HCT116 (cell line): ENCODE measurements around the gene FAP. TPM values are rescaled to one million over a fixed set of nuclear protein-coding genes. Genes with fewer than 3 reads are reported as not detected.

Source experiments
- ATAC-seq: fragments of 200-7000 bp; cut with Tn5 transposase; 2 replicates; pipeline ENCODE4 v1.9.1; 2020; ENCODE audit warnings: mild to moderate bottlenecking, moderate library complexity
- BruUV-seq: library from RNA; stranded (reverse); fragments of 400-500 nt; replicated peaks from 2 replicates; lab custom pipeline; 2021; lab: Mats Ljungman, UMichigan
- CTCF ChIA-PET: fragments of 300-600 bp; sonication (Branson Sonifier 250); formaldehyde crosslinking; loops from one replicate; lab custom pipeline; 2021; ENCODE audit warnings: antibody characterized with exemption; lab: Charles Lee
- POLR2A ChIA-PET: fragments of 300-600, 350-600 bp; sonication (Branson Sonifier 250); formaldehyde crosslinking; loops from one replicate; lab custom pipeline; 2021; ENCODE audit warnings: antibody characterized with exemption; lab: Charles Lee
- RAD21 ChIA-PET, 2 experiments: fragments of 300-600 bp; sonication (Branson Sonifier 250); formaldehyde crosslinking; loops; one replicate each; lab custom pipeline; 2023; ENCODE audit warnings: low total read pairs in 2 of 2; ENCODE audit not compliant: uncharacterized antibody in 2 of 2, unreplicated experiment in 2 of 2, low non-redundant PET in 1 of 2; lab: Charles Lee
- DNase-seq: peaks from one replicate; pipeline ENCODE4 v3.0.0-alpha.2; 2010; ENCODE audit warnings: low read depth, low spot score
- H2AFZ ChIP-seq: fragments of 200-600 bp; shearing (Covaris generic), sonication (generic); 2 replicates; pipeline ENCODE4 v1.6.1; 2017; ENCODE audit warnings: low read depth, mixed run types, mixed read lengths, antibody characterized with exemption, low read length; ENCODE audit not compliant: poor library complexity, severe bottlenecking
- H3K27ac ChIP-seq: 2 replicates; pipeline ENCODE4 v1.5.1; 2012; ENCODE audit warnings: low read depth, low read length
- H3K27me3 ChIP-seq: fragments of 200-600 bp; sonication (generic); 2 replicates; pipeline ENCODE4 v1.6.1; 2016; ENCODE audit warnings: mixed run types, low read length, mixed read lengths; ENCODE audit not compliant: insufficient read depth
- H3K36me3 ChIP-seq, 2 experiments: fragments of 200-500 bp in 1 of 2; fragments of 200-600 bp in 1 of 2; sonication (Bioruptor generic) in 1 of 2; sonication (generic) in 1 of 2; 2 replicates each; pipeline versions ENCODE4 v1.5.1 to v1.6.1; 2014 to 2016; ENCODE audit warnings: low read length in 2 of 2, inconsistent platforms in 1 of 2, mixed read lengths in 1 of 2, mixed run types in 1 of 2; ENCODE audit not compliant: insufficient read depth in 2 of 2, control insufficient read depth in 1 of 2
- H3K4me1 ChIP-seq, 2 experiments: fragments of 200-600 bp in 1 of 2; sonication (generic) in 1 of 2; 2 replicates each; pipeline versions ENCODE4 v1.5.1 to v1.6.1; 2012 to 2017; ENCODE audit warnings: low read length in 2 of 2, inconsistent platforms in 1 of 2, mild to moderate bottlenecking in 1 of 2, mixed read lengths in 1 of 2, mixed run types in 1 of 2, moderate library complexity in 1 of 2; ENCODE audit not compliant: insufficient read depth in 2 of 2, control insufficient read depth in 1 of 2
- H3K4me2 ChIP-seq: fragments of 200-600 bp; sonication (generic); 2 replicates; pipeline ENCODE4 v1.6.1; 2017; ENCODE audit warnings: mixed run types, low read length, mixed read lengths
- H3K4me3 ChIP-seq, 2 experiments: fragments of 200-600 bp in 1 of 2; sonication (generic) in 1 of 2; replicated peaks in 1 of 2; 2 replicates each; pipeline ENCODE4 v1.5.1; 2011 to 2016; ENCODE audit warnings: low read length in 2 of 2, control low read depth in 1 of 2, low read depth in 1 of 2, mild to moderate bottlenecking in 1 of 2, mixed read lengths in 1 of 2, mixed run types in 1 of 2
- H3K79me2 ChIP-seq: fragments of 200-600 bp; sonication (generic); 2 replicates; pipeline ENCODE4 v1.6.1; 2017; ENCODE audit warnings: mild to moderate bottlenecking, mixed run types, low read length, moderate library complexity, mixed read lengths; ENCODE audit not compliant: insufficient read depth
- H3K9ac ChIP-seq: fragments of 200-600 bp; sonication (generic); 2 replicates; pipeline ENCODE4 v1.6.1; 2016; ENCODE audit warnings: low read length, mixed read lengths
- H3K9me2 ChIP-seq: fragments of 200-600 bp; sonication (generic), shearing (Covaris generic); 2 replicates; pipeline ENCODE4 v1.6.1; 2017; ENCODE audit warnings: mixed run types, mild to moderate bottlenecking, moderate library complexity; ENCODE audit not compliant: insufficient read depth
- H3K9me3 ChIP-seq, 2 experiments: fragments of 200-500 bp in 1 of 2; fragments of 200-600 bp in 1 of 2; sonication (Bioruptor generic) in 1 of 2; sonication (generic) in 1 of 2; 2 replicates each; pipeline ENCODE4 v1.6.1; 2014 to 2017; ENCODE audit warnings: low read length in 2 of 2, mixed read lengths in 2 of 2, inconsistent platforms in 1 of 2, low read depth in 1 of 2, mild to moderate bottlenecking in 1 of 2, mixed run types in 1 of 2, moderate library complexity in 1 of 2; ENCODE audit not compliant: control insufficient read depth in 1 of 2, insufficient read depth in 1 of 2
- H4K20me1 ChIP-seq: fragments of 200-600 bp; sonication (generic), shearing (Covaris generic); 2 replicates; pipeline ENCODE4 v1.6.1; 2017; ENCODE audit warnings: mixed run types, mild to moderate bottlenecking, moderate library complexity; ENCODE audit not compliant: insufficient read depth
- CEBPB ChIP-seq: IDR thresholded peaks from 2 replicates; pipeline ENCODE4 v1.6.1; 2012; ENCODE audit warnings: low read depth
- CTCF ChIP-seq, 3 experiments: fragments of 200-600 bp in 1 of 3; sonication (generic) in 1 of 3; IDR thresholded peaks in 2 of 3; conservative IDR thresholded peaks in 1 of 3; 2 replicates each; pipeline ENCODE4 v1.5.1; 2012 to 2017; ENCODE audit warnings: low read depth in 2 of 3, low read length in 2 of 3, antibody characterized with exemption in 1 of 3, borderline replicate concordance in 1 of 3, control low read depth in 1 of 3, mild to moderate bottlenecking in 1 of 3, mixed read lengths in 1 of 3, mixed run types in 1 of 3, moderate library complexity in 1 of 3; ENCODE audit not compliant: insufficient read depth in 1 of 3
- EZH2phosphoT487 ChIP-seq: fragments of 200-600 bp; IDR thresholded peaks from 2 replicates; pipeline ENCODE4 v1.6.1; 2018; ENCODE audit warnings: antibody characterized with exemption, borderline replicate concordance
- RAD21 ChIP-seq: IDR thresholded peaks from 2 replicates; pipeline ENCODE4 v1.6.1; 2012; ENCODE audit warnings: low read depth, mild to moderate bottlenecking
- YY1 ChIP-seq: IDR thresholded peaks from 2 replicates; pipeline ENCODE4 v1.6.1; 2011; ENCODE audit warnings: low read length, low read depth, moderate library complexity, mild to moderate bottlenecking; ENCODE audit not compliant: insufficient replicate concordance; ENCODE audit errors: extremely low read depth
- intact Hi-C: fragments of 100-400 bp; cut with micrococcal nuclease; formaldehyde crosslinking; loops from 2 replicates; pipeline ENCODE4 v1.10.0; 2022
- total RNA-seq: library from RNA; stranded (reverse); gene quantifications from one replicate; pipeline ENCODE4 v1.2.1, GENCODE V29; 2021; ENCODE audit not compliant: unreplicated experiment

Gene FAP
- total RNA-seq, 1 experiment from 2014 or later: not detected

DNA sequence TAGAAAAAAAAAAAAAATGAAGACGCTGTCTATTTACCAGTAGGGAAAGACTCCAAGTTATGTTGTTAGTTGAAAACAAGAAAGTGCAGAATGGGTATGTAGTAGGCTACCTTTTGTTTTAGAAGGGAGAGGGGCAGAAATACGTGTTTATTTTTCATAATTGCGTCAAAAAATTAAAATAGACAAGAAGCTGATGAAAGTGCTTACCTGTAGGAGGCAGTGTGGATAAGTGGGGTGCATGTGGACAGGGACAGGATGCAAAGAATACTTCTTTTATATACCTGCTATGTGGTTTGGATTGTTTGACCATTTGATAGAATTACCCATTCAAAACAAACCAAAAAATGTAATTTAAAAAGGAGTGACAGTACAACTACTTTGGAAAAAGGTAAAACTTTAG is 88.2 kb downstream of the FAP start:
- no peaks in the 10 kb centered on the region for H3K9me2 ChIP-seq
- no peaks in the 10 kb centered on the region for H4K20me1 ChIP-seq
- H3K4me3 ChIP-seq: no peak overlapping the region
- H3K27ac ChIP-seq: no peak overlapping the region
- no peak overlapping the region for H2AFZ ChIP-seq
- ATAC-seq: no peak
- no peak for DNase-seq
- ChIA-PET POLR2A (no interaction called here), CTCF (interaction anchor here (0.8 to 6.2 kb wide), 5 partner anchors 8 to 143 kb away, joined by 3 to 119 read pairs (median 3); no protein-coding TSS in a partner anchor), RAD21 (interaction anchor here in 1 of 2 experiments (3.3 kb wide), 1 partner anchor 143 kb away, joined by 11 read pairs; no protein-coding TSS in a partner anchor)
- BruUV-seq: no TSS peak
- intact Hi-C loops: no loop called here
- H3K4me2 ChIP-seq: no peak overlapping the region
- H3K79me2 ChIP-seq: no peaks in the 10 kb centered on the region
- no peaks in the 10 kb centered on the region for H3K4me1 ChIP-seq
- H3K27me3 ChIP-seq: no peaks in the 10 kb centered on the region
- H3K9ac ChIP-seq: no peak overlapping the region
- TF ChIP-seq CTCF (IDR thresholded peaks at IDR 0.05 in 2 of 3, conservative IDR thresholded peaks at IDR 0.05 in 1 of 3; ENCODE audit: borderline replicate concordance in 1 of 3, insufficient read depth in 1 of 3, low read depth in 2 of 3, low read length in 2 of 3) (peak in 2 of 3 experiments; percentile 43 to 56; a peak in 4 of 6 replicates), CEBPB (no peak), RAD21 (peak; percentile 5; the same call in 1 of the 2 replicates)
- no peaks in the 10 kb centered on the region for H3K9me3 ChIP-seq
- H3K36me3 ChIP-seq: no peaks in the 10 kb centered on the region

DNA sequence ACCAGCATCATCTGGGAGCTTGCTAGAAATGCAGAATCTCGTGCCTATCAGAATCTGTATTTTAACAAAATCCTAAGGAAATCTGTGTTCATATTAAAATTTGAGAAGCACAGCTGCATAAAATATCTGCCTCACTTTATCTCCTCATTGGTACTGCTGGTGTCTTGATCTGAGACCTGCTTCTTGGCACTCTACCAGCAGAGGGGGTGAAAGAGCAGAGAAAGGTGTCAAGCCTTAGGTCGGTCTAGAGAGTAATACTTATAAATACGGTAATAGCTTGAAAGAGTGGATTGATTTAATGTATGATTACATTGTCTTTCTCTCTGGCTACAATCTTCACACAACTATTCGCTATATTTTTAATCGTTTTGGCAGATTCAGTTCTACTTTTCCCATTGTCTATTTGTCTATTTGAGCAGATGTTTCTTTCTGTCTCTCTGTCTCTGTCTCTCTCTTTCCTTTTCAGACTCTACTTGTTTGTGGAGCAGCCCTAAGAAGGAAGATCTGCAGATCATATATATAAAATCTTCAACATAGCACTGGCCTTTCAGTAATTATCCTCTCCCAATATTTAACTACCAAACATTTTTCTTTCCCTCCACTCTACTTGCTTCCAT is 89.5 kb downstream of the FAP start:
- H3K9me2 ChIP-seq: no peaks in the 10 kb centered on the region
- H3K4me1 ChIP-seq: no peaks in the 10 kb centered on the region
- H2AFZ ChIP-seq: peak overlapping the region; percentile 50
- ChIA-PET RAD21 (interaction anchor here (1.4 to 3.3 kb wide), 2 partner anchors 144 kb away, joined by 4 to 11 read pairs; no protein-coding TSS in a partner anchor), POLR2A (no interaction called here), CTCF (interaction anchor here (0.6 to 6.2 kb wide), 12 partner anchors 9 to 146 kb away, joined by 3 to 119 read pairs (median 4); no protein-coding TSS in a partner anchor)
- H3K4me2 ChIP-seq: 0 out of 2 replicates have a peak overlapping the region, but pooled peaks have one; percentile 13
- no peak overlapping the region for H3K9ac ChIP-seq
- DNase-seq (peak; percentile 52), ATAC-seq (peak; percentile 97)
- intact Hi-C loops: loop anchor here (1.0 kb wide), 1 partner anchor 148 kb away; no protein-coding TSS in a partner anchor
- no peaks in the 10 kb centered on the region for H4K20me1 ChIP-seq
- no peak overlapping the region for H3K4me3 ChIP-seq
- H3K9me3 ChIP-seq: no peaks in the 10 kb centered on the region
- no peaks in the 10 kb centered on the region for H3K79me2 ChIP-seq
- no peaks in the 10 kb centered on the region for H3K36me3 ChIP-seq
- no peak overlapping the region for H3K27ac ChIP-seq
- BruUV-seq: no TSS peak
- peak; percentile 76 to 87 (median 82) for TF ChIP-seq CTCF (IDR thresholded peaks at IDR 0.05 in 2 of 3, conservative IDR thresholded peaks at IDR 0.05 in 1 of 3; ENCODE audit: borderline replicate concordance in 1 of 3, insufficient read depth in 1 of 3, low read depth in 2 of 3, low read length in 2 of 3)
- peak; percentile 26 for TF ChIP-seq YY1
- TF ChIP-seq RAD21: peak; percentile 76
- TF ChIP-seq EZH2phosphoT487: no peak
- TF ChIP-seq, all 23 proteins: peak for 3
- no peaks in the 10 kb centered on the region for H3K27me3 ChIP-seq
